IMR-90 (cell line): Measurements from ENCODE around the gene NPHP4. TPM values are rescaled to one million over a fixed set of nuclear protein-coding genes. Genes with fewer than 3 reads are reported as not detected.
A peak's percentile ranks its signal among the peaks of the same experiment; 100 is the strongest.

Experiments
- ATAC-seq: fragments of 200-7000 bp; cut with Tn5 transposase; 2 replicates; pipeline ENCODE4 v1.9.1; 2020; ENCODE audit warnings: low read depth, mild to moderate bottlenecking, moderate library complexity
- BruUV-seq: library from RNA; stranded (reverse); fragments of 400-500 nt; replicated peaks from 2 replicates; lab custom pipeline; 2021; lab: Mats Ljungman, UMichigan
- CTCF ChIA-PET: fragments of 300-600 bp; formaldehyde crosslinking; extraction: SDS; loops from one replicate; lab custom pipeline; 2021; ENCODE audit warnings: antibody characterized with exemption; lab: Yijun Ruan, JAX
- POLR2A ChIA-PET: fragments of 300-600 bp; sonication (Branson Sonifier 250); formaldehyde crosslinking; loops from one replicate; lab custom pipeline; 2022; ENCODE audit warnings: antibody characterized with exemption; ENCODE audit not compliant: unreplicated experiment; lab: Charles Lee
- DNase-seq: peaks from one replicate; pipeline ENCODE4 v3.0.0; 2013
- H2AFZ ChIP-seq: replicated peaks from 2 replicates; pipeline ENCODE3; 2013; ENCODE audit warnings: low read length, mild to moderate bottlenecking; ENCODE audit not compliant: poor library complexity
- H2AK5ac ChIP-seq: 2 replicates; pipeline ENCODE4 v1.6.1; 2013; ENCODE audit warnings: low read depth, low read length, inconsistent platforms
- H2AK9ac ChIP-seq: replicated peaks from 2 replicates; pipeline ENCODE3; 2013; ENCODE audit warnings: mild to moderate bottlenecking, low read depth, low read length, moderate library complexity; ENCODE audit not compliant: poor library complexity
- H2BK120ac ChIP-seq: 2 replicates; pipeline ENCODE4 v1.6.1; 2013; ENCODE audit warnings: low read depth, low read length, inconsistent platforms
- H2BK15ac ChIP-seq: 3 replicates; pipeline ENCODE4 v1.6.1; 2013; ENCODE audit warnings: low read depth, low read length, inconsistent platforms
- H2BK20ac ChIP-seq: 2 replicates; pipeline ENCODE4 v1.6.1; 2013; ENCODE audit warnings: low read depth, mild to moderate bottlenecking, inconsistent platforms, low read length, moderate library complexity
- H2BK5ac ChIP-seq: 2 replicates; pipeline ENCODE4 v1.6.1; 2013; ENCODE audit warnings: mild to moderate bottlenecking, low read depth, low read length, inconsistent platforms; ENCODE audit not compliant: poor library complexity, severe bottlenecking
- H3K14ac ChIP-seq: replicated peaks from 2 replicates; pipeline ENCODE4 v1.6.1; 2013; ENCODE audit warnings: low read depth, low read length, inconsistent platforms
- H3K18ac ChIP-seq: 2 replicates; pipeline ENCODE4 v1.6.1; 2013; ENCODE audit warnings: low read depth, low read length, control low read depth
- H3K23ac ChIP-seq: 2 replicates; pipeline ENCODE4 v1.6.1; 2013; ENCODE audit warnings: low read depth, low read length, inconsistent platforms
- H3K27ac ChIP-seq: 2 replicates; pipeline ENCODE4 v1.5.1; 2013; ENCODE audit warnings: mild to moderate bottlenecking, control low read depth, low read length; ENCODE audit not compliant: insufficient read depth
- H3K27me3 ChIP-seq: 2 replicates; pipeline ENCODE4 v1.6.1; 2013; ENCODE audit warnings: low read length; ENCODE audit not compliant: control insufficient read depth, insufficient read depth
- H3K36me3 ChIP-seq: 2 replicates; pipeline ENCODE4 v1.6.1; 2013; ENCODE audit warnings: low read length, mixed read lengths; ENCODE audit not compliant: control insufficient read depth, insufficient read depth
- H3K4ac ChIP-seq: 2 replicates; pipeline ENCODE4 v1.6.1; 2013; ENCODE audit warnings: low read depth, low read length, inconsistent platforms
- H3K4me1 ChIP-seq: 2 replicates; pipeline ENCODE4 v1.6.1; 2013; ENCODE audit warnings: low read length, mixed read lengths; ENCODE audit not compliant: control insufficient read depth, insufficient read depth
- H3K4me2 ChIP-seq: 2 replicates; pipeline ENCODE4 v1.6.1; 2013; ENCODE audit warnings: low read depth, mild to moderate bottlenecking, control low read depth, low read length, moderate library complexity
- H3K4me3 ChIP-seq: 2 replicates; pipeline ENCODE4 v1.5.1; 2013; ENCODE audit warnings: low read depth, mild to moderate bottlenecking, control low read depth, low read length, moderate library complexity; ENCODE audit not compliant: insufficient read depth
- H3K56ac ChIP-seq: 2 replicates; pipeline ENCODE4 v1.6.1; 2013; ENCODE audit warnings: low read length, inconsistent platforms; ENCODE audit not compliant: insufficient read depth; ENCODE audit errors: extremely low read depth
- H3K79me1 ChIP-seq, 2 experiments: 2 replicates each; pipeline ENCODE4 v1.6.1; 2013; ENCODE audit warnings: low read length in 2 of 2, inconsistent platforms in 1 of 2, low read depth in 1 of 2
- H3K9ac ChIP-seq: 2 replicates; pipeline ENCODE4 v1.6.1; 2013; ENCODE audit warnings: low read depth, low read length, control low read depth
- H3K9me1 ChIP-seq: 2 replicates; pipeline ENCODE4 v1.6.1; 2013; ENCODE audit warnings: low read length, inconsistent platforms; ENCODE audit not compliant: insufficient read depth
- H3K9me3 ChIP-seq: 2 replicates; pipeline ENCODE4 v1.6.1; 2013; ENCODE audit warnings: low read length; ENCODE audit not compliant: control insufficient read depth, insufficient read depth
- H4K20me1 ChIP-seq: 2 replicates; pipeline ENCODE4 v1.6.1; 2013; ENCODE audit warnings: low read length, inconsistent platforms; ENCODE audit not compliant: insufficient read depth
- H4K5ac ChIP-seq: 2 replicates; pipeline ENCODE4 v1.6.1; 2013; ENCODE audit warnings: mild to moderate bottlenecking, low read depth, low read length, control low read depth
- H4K8ac ChIP-seq, 2 experiments: 2 replicates each; pipeline ENCODE4 v1.6.1; 2013; ENCODE audit warnings: low read depth in 2 of 2, low read length in 2 of 2, control low read depth in 1 of 2, inconsistent platforms in 1 of 2
- H4K91ac ChIP-seq: 2 replicates; pipeline ENCODE4 v1.6.1; 2013; ENCODE audit warnings: low read depth, low read length, inconsistent platforms; ENCODE audit not compliant: insufficient read depth
- CEBPB ChIP-seq: IDR thresholded peaks from 2 replicates; pipeline ENCODE4 v1.6.1; 2012; ENCODE audit warnings: low read depth, low read length, improper control_type of control experiment
- MXI1 ChIP-seq: IDR thresholded peaks from 2 replicates; pipeline ENCODE4 v1.6.1; 2012; ENCODE audit warnings: low read depth, mild to moderate bottlenecking, low read length, moderate library complexity, borderline replicate concordance
- WGBS, 2 experiments: methylation state at CpG; one replicate each; pipeline versions ENCODE4 v1.1.5 to v1.1.7; 2013; ENCODE audit warnings: missing lambda C conversion rate in 2 of 2; ENCODE audit not compliant: insufficient read length in 1 of 2; ENCODE audit errors: extremely low coverage in 2 of 2; 5-methylcytosine and 5-hydroxymethylcytosine counted together
- dilution Hi-C: fragments of 300-500 bp; cut with HindIII; formaldehyde crosslinking; loops from one replicate; pipeline ENCODE4 v1.14.3; 2018; ENCODE audit warnings: low sequenced_read_pairs; ENCODE audit not compliant: unreplicated experiment
- in situ Hi-C: fragments of 300-500 bp; cut with MboI; formaldehyde crosslinking; loops from 3 replicates; pipeline ENCODE4 v1.14.3; 2019; ENCODE audit warnings: low sequenced_read_pairs, inconsistent platforms, mixed read lengths
- intact Hi-C: fragments of 100-400 bp; cut with micrococcal nuclease; formaldehyde crosslinking; loops from 2 replicates; pipeline ENCODE4 v1.10.0; 2022
- polyA plus RNA-seq, 3 experiments: library from polyadenylated mRNA; depleted of rRNA; stranded (reverse); fragments of >200 nt; gene quantifications; 2 replicates each; pipeline ENCODE4 v1.2.3, GENCODE V29; 2012; ENCODE audit warnings: low replicate concordance in 1 of 3
- total RNA-seq: library from RNA; depleted of rRNA; stranded (reverse); fragments of >200 nt; gene quantifications from 2 replicates; pipeline ENCODE4 v1.2.3, GENCODE V29; 2012

The NPHP4 gene
- total and polyA plus RNA-seq, 2 of the 4 experiments (the other 2 are of a cell fraction) = 2.0 to 5.5 TPM

GRCh38 chr1:5889901-5890300, 102.3 kb downstream of the NPHP4 start:
- POLR2A ChIA-PET = no interaction called here
- Histone ChIP-seq H2BK20ac (no peak overlapping the region), H4K8ac (no peak overlapping the region), H3K27me3 (no peaks in the 10 kb centered on the region), H2BK5ac (no peak overlapping the region), H3K79me1 (no peaks in the 10 kb centered on the region), H4K91ac (no peak overlapping the region), H3K4ac (no peak overlapping the region), H3K4me3 (no peak overlapping the region), H3K4me1 (no peaks in the 10 kb centered on the region; the same call in 1 of the 2 replicates), H3K56ac (no peak overlapping the region), H3K18ac (no peak overlapping the region), H2AK5ac (no peak overlapping the region), H3K9me3 (no peaks in the 10 kb centered on the region), H3K23ac (no peak overlapping the region), H3K4me2 (no peak overlapping the region), H3K14ac (no peak overlapping the region), H3K9me1 (0 out of 2 replicates have a peak, but pooled peaks cover 3% of the 10 kb centered on the region), H3K36me3 (no peaks in the 10 kb centered on the region), H4K5ac (no peak overlapping the region), H3K27ac (no peak overlapping the region), H3K9ac (no peak overlapping the region), H2BK15ac (no peak overlapping the region), H4K20me1 (no peaks in the 10 kb centered on the region), H2AFZ (peak overlapping the region; percentile 61), H2BK120ac (no peak overlapping the region), H2AK9ac (no peak overlapping the region)
- no peak for DNase-seq
- CTCF ChIA-PET = no interaction called here
- dilution Hi-C loops (no loop called here), intact Hi-C loops (no loop called here), in situ Hi-C loops (no loop called here)
- ATAC-seq = no peak
- TF ChIP-seq MXI1 = no peak
- TF ChIP-seq CEBPB = no peak
- 40% methylated on average over 2 of the region's 12 CpGs; no CpG with 5 or more reads in 1 of the 2 experiments for WGBS, 2 experiments
- BruUV-seq = no TSS peak
